ENCODE data around the gene OR6Y1. TPM values are rescaled to one million over a fixed set of nuclear protein-coding genes. Genes with fewer than 3 reads are reported as not detected.
A peak's percentile ranks its signal among the peaks of the same experiment; 100 is the strongest.

OR6Y1 gene
- total RNA-seq, 2 donors from 2014 or later, result not detected

GRCh38 chr1:158506369-158506987, 47.7 kb downstream of the OR6Y1 start:
- no peak overlapping the region for H3K27ac ChIP-seq
- TF ChIP-seq CTCF (IDR thresholded peaks at IDR 0.05), result peak in 1 of 2 donors; percentile 41
- no peaks in the 10 kb centered on the region for H3K9me3 ChIP-seq
- no peaks in the 10 kb centered on the region for H3K27me3 ChIP-seq
- DNase-seq (ENCODE audit: low spot score), result no peak
- no peaks in the 10 kb centered on the region for H3K4me1 ChIP-seq
- H3K36me3 ChIP-seq, result no peaks in the 10 kb centered on the region
- H3K4me3 ChIP-seq, result no peak overlapping the region

GRCh38 chr1:158496374-158496773, 57.8 kb downstream of the OR6Y1 start:
- Histone ChIP-seq H3K4me1 (no peaks in the 10 kb centered on the region), H3K9me3 (no peaks in the 10 kb centered on the region), H3K4me3 (no peak overlapping the region), H3K36me3 (no peaks in the 10 kb centered on the region), H3K27ac (no peak overlapping the region), H3K27me3 (no peaks in the 10 kb centered on the region)
- TF ChIP-seq CTCF (IDR thresholded peaks at IDR 0.05), result peak in 1 of 2 donors; percentile 36
- no peak for DNase-seq (ENCODE audit: low spot score)

GRCh38 chr1:158494796-158495195, 59.4 kb downstream of the OR6Y1 start:
- Histone ChIP-seq H3K27ac (no peak overlapping the region), H3K9me3 (no peaks in the 10 kb centered on the region), H3K36me3 (no peaks in the 10 kb centered on the region), H3K27me3 (no peaks in the 10 kb centered on the region), H3K4me1 (no peaks in the 10 kb centered on the region), H3K4me3 (no peak overlapping the region)
- no peak for DNase-seq (ENCODE audit: low spot score)
- no peak for TF ChIP-seq CTCF (IDR thresholded peaks at IDR 0.05)

Other genes starting within 250 kb of the OR6Y1 start
- gene CD1B, start 222.9 kb downstream of the OR6Y1 start, total RNA-seq, result not detected
- gene CD1E, start 200.5 kb downstream of the OR6Y1 start, total RNA-seq, result under 1 TPM in 1 of 2 donors, not detected in 1; 0.39 TPM
- gene OR10T2, start 154.9 kb downstream of the OR6Y1 start, total RNA-seq, result not detected
- not detected for gene OR10K2, start 128.2 kb downstream of the OR6Y1 start, total RNA-seq
- not detected for gene OR10K1, start 92.6 kb downstream of the OR6Y1 start, total RNA-seq
- not detected for gene OR10R2, start 82.2 kb downstream of the OR6Y1 start, total RNA-seq
- gene OR6P1, start 16.2 kb upstream of the OR6Y1 start, total RNA-seq, result not detected
- not detected for gene OR10X1, start 25.5 kb upstream of the OR6Y1 start, total RNA-seq
- gene OR10Z1, start 50.9 kb upstream of the OR6Y1 start, total RNA-seq, result not detected
- gene SPTA1, start 132.3 kb upstream of the OR6Y1 start, total RNA-seq, result under 1 TPM in 1 of 2 donors, not detected in 1; 0.16 TPM
- gene OR6K2, start 146.2 kb upstream of the OR6Y1 start, total RNA-seq, result not detected
- not detected for gene OR6K3, start 166.3 kb upstream of the OR6Y1 start, total RNA-seq
- not detected for gene OR6K6, start 200.3 kb upstream of the OR6Y1 start, total RNA-seq
- gene OR6N1, start 217.8 kb upstream of the OR6Y1 start, total RNA-seq, result not detected
- gene OR6N2, start 226.8 kb upstream of the OR6Y1 start, total RNA-seq, result not detected